NCI-H510A treated with DMSO at 0.1 percent for 48 hours (cell line): Measurements from ENCODE around the gene SLC39A5.
A peak's percentile ranks its signal among the peaks of the same experiment; 100 is the strongest.

Experiments
- DNase-seq: peaks from one replicate; lab custom pipeline; 2025; lab: John Stamatoyannopoulos, UW

The SLC39A5 gene

GRCh38 chr12:56213878-56214277, 16.0 kb upstream of the SLC39A5 start:
- DNase-seq, result no peak

DNA sequence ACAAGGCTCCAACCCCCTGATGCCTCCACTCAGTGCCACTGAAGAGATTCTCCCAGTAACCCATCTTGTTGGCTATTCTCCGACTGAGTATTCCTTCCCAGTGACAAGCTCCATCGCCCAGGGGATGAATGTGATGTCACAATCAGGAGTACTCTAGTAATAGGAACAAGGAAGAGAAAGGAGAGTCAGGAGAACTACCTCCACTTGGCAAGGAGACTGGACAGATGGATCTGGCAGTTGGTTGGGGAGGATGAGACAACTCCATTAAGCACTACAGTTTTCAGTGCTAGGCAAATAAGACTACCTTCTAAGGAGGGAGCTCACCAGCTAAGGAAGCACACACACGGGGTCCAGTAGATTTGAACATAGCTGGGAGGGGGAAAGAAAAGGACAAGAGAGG, 13.4 kb upstream of the SLC39A5 start:
- no peak for DNase-seq

GRCh38 chr12:56219840-56220239, 10.0 kb upstream of the SLC39A5 start:
- no peak for DNase-seq

DNA sequence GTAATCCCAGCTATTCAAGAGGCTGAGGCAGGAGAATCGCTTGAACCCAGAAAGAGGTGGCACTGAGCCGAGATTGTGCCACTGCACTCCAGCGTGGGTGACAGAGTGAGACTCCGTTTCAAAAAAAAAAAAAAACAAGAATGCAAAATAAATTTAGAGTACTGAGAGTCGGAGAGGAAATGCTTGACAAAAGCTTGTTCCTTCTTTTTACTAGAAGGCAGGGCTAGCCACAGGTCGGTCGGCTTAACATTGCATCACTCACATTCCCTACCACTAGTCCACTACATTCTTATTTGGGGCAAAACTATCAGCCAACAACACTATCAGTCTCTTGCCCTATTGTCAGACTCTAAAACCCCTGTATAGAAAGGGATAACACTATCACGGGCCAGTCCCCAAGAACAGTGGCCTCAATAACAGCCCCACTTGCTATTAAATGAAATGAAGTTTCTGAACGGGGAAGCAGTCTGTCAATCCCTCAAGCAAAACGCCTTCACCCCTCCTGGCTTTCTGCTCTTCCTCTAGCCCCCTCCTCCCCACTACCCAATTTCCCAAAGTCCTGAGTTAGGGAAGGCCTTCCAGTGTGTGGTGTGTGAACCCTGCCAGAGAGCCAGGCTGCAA, 9.1 kb upstream of the SLC39A5 start:
- no peak for DNase-seq

- peak; percentile 40 for DNase-seq
Measured at GRCh38 chr12:56221232-56221756, 8.6 kb upstream of the SLC39A5 start.

GRCh38 chr12:56221757-56222530, 7.9 kb upstream of the SLC39A5 start, which contains the start of gene RNF41:
TSS of gene RNF41 (minus strand) at chr12:56221922. CDS start at chr12:56214047, 7,875 bp downstream.
- peak; percentile 97 for DNase-seq

- DNase-seq, result peak; percentile 63
Measured at GRCh38 chr12:56222531-56222895, 7.3 kb upstream of the SLC39A5 start.

DNA sequence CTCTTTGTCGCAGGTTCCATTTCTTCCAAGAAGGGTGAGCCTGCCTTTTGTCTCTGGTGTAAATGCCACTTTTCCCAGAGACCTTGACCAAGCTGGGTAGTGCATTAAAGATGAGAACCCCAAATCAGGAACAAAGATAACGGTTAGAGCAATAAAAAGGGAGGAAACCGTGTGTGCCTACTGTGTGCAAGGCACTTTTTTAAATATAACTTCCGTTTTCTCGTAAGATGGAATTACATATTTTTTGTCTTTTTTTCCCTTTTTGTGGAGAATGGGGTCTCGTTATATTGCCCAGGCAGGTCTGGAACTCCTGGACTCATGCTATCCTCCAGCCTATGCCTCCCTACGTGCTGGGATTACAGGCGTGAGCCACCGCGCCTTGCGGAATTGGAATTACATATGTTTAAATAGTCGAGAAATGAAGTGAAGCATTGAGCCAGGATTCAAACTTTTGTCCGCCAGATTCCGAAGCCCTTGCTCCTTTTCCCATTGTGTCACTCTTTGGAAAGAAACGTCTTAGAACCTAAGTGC, 6.2 kb upstream of the SLC39A5 start:
- DNase-seq, result no peak

- peak; percentile 95 for DNase-seq
Measured at GRCh38 chr12:56224102-56224701, 5.6 kb upstream of the SLC39A5 start, which contains the start of gene NABP2. TSS of gene NABP2 (plus strand) at chr12:56224342. CDS start at chr12:56224857, 515 bp downstream.

DNA sequence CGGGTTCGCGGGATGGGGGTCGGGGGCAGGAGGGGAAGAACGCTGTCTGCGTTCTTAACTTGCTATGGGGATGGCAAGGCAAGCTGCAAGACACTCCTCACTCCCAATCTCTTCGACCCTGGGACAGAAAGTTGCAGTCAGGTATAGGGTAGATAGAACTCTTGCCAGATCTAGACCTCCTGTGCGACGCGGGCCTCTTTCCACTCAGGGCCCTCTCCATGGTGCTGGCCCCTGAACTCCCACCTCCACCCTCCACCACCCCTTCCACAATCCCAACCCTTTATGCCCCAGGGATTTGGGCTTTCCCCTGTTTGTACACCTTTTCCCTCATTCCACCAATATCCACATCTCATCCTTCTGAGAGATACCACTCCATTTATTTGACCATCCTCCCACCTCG, 4.9 kb upstream of the SLC39A5 start:
- DNase-seq, result no peak

DNA sequence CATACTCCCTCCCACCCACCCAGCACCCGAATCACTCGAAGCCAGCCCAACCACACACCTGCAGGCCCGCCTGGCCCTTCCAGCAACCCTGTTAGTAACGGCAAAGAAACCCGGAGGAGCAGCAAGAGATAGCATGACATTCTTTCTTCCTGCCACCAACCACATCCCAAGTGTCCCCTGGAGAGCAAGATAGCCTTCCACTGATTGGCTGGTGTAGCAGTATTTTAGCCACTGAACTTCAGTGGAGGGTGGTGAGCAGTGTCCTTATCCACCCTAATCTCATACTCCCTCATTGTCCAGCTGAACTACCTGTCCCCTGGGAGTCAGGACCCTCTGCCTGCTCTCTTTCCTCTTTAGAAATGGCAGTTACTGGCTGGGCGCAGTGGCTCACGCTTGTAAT, 769 bp upstream of the SLC39A5 start:
- no peak for DNase-seq

DNA sequence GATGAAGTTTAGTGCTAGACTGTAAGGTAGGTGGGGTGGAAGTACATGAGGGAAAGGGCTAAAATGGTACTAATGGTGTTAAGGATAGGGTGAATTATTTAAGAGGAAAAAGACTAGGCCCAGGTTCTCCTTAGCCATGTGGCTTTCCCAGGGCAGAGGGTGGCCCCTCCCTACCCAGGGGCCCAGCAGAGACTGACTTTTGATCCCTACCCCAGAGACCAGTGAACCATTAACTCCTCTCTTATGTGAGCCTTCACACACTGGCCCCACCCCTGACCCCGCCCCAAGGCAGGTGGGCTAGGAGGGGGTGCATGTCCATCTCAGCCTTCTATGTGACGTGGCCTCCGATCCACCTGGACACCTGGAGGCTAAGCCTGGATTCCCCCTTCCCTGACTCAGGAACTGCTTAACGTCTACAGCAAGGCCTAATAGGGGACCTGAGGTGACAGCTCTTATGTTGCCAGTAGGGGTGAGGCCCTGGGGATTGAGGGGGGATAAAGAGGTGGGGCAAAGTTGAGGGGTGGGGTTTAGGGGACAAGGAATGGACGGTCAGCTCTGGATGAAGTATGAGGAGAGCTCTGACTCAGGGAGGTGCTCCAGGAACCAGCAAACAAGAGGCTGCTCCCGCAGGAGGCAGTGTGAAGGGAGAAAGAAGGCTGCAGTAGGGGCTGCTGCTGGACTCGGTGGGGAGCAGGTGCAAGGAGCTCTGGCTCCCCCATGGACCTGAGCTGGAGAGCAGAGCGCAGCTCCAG, 757 bp downstream of the SLC39A5 start:
- no peak for DNase-seq

- no peak for DNase-seq
Measured at GRCh38 chr12:56231184-56231582, 1.3 kb downstream of the SLC39A5 start.

GRCh38 chr12:56234746-56235436, 5.0 kb downstream of the SLC39A5 start:
- no peak for DNase-seq

- no peak for DNase-seq
Measured at GRCh38 chr12:56236091-56236490, 6.2 kb downstream of the SLC39A5 start.

- DNase-seq, result no peak
Measured at GRCh38 chr12:56236985-56237384, 7.1 kb downstream of the SLC39A5 start.

GRCh38 chr12:56237552-56237951, 7.7 kb downstream of the SLC39A5 start:
- no peak for DNase-seq

- DNase-seq, result no peak
Measured at GRCh38 chr12:56241424-56242303, 11.8 kb downstream of the SLC39A5 start.

- no peak for DNase-seq
Measured at GRCh38 chr12:56242986-56243385, 13.1 kb downstream of the SLC39A5 start.

DNA sequence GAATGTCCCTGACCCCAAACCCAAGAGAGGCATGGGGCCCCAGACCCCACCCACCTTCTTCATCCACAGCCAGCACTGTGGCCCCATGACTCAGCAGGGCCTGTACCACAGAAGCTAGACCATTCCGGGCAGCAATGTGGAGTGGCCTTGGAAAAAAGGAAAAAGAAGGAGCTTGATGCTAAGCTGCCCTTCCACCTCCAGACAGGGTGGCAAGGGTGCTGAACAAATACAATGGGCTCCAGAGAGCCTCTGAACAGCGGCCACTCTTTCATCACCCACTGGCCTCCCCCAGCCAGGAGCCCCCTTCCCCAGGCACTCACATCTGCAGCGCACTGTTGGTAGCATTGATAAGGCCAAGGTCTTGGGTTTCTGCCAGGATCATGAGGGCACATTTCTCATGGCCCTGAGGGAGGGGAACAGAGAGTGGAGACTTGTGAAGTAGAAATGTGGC, 13.9 kb downstream of the SLC39A5 start:
- DNase-seq, result no peak
